ENCODE measurements around the gene TSKS.

DNA sequence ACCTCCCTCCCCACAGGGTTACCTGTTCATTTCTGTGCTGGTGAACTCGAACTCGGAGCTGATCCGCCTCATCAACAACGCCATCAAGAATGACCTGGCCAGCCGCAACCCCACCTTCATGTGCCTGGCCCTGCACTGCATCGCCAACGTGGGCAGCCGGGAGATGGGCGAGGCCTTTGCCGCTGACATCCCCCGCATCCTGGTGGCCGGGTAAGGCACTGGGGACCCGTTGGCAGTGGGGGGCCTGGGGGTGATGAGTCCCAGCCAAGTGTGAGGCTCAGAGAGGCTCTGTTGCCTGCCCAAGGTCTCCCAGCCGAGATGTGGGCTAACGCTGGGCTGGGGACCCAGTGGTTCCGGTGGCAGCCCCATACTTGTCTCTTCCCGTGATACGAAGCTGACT lies 19.4 kb upstream of the TSKS start:
- TF ChIP-seq, protein P1, sequence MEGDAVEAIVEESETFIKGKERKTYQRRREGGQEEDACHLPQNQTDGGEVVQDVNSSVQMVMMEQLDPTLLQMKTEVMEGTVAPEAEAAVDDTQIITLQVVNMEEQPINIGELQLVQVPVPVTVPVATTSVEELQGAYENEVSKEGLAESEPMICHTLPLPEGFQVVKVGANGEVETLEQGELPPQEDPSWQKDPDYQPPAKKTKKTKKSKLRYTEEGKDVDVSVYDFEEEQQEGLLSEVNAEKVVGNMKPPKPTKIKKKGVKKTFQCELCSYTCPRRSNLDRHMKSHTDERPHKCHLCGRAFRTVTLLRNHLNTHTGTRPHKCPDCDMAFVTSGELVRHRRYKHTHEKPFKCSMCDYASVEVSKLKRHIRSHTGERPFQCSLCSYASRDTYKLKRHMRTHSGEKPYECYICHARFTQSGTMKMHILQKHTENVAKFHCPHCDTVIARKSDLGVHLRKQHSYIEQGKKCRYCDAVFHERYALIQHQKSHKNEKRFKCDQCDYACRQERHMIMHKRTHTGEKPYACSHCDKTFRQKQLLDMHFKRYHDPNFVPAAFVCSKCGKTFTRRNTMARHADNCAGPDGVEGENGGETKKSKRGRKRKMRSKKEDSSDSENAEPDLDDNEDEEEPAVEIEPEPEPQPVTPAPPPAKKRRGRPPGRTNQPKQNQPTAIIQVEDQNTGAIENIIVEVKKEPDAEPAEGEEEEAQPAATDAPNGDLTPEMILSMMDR (conservative IDR thresholded peaks at IDR 0.05; ENCODE audit: low read length), result no peak
- TF ChIP-seq EZH2phosphoT487 (IDR thresholded peaks at IDR 0.05; ENCODE audit: borderline replicate concordance), result no peak

Measured in Loucy (cell line).